Activated T-cell treated with anti-CD3 and anti-CD28 coated beads for 4 hours (primary cell): Measurements from ENCODE around the gene ARG2.
A peak's percentile ranks its signal among the peaks of the same experiment; 100 is the strongest.

Source experiments
- DNase-seq: peaks from one replicate; pipeline ENCODE4 v3.0.0-alpha.2; 2020

ARG2 gene

GRCh38 chr14:67641480-67641879 is 21.8 kb downstream of the ARG2 start:
- DNase-seq, result no peak

- no peak for DNase-seq
Measured at GRCh38 chr14:67641902-67642749, 22.4 kb downstream of the ARG2 start.

GRCh38 chr14:67643713-67644112 is 24.0 kb downstream of the ARG2 start:
- no peak for DNase-seq

- DNase-seq, result no peak
Measured at GRCh38 chr14:67644428-67644827, 24.7 kb downstream of the ARG2 start.

GRCh38 chr14:67645414-67645813 is 25.7 kb downstream of the ARG2 start:
- no peak for DNase-seq

GRCh38 chr14:67646131-67646530 is 26.4 kb downstream of the ARG2 start:
- DNase-seq, result no peak

- DNase-seq, result no peak
Measured at GRCh38 chr14:67650151-67650550, 30.4 kb downstream of the ARG2 start.

GRCh38 chr14:67650694-67651093 is 31.0 kb downstream of the ARG2 start:
- no peak for DNase-seq

- no peak for DNase-seq
Measured at GRCh38 chr14:67652189-67652588, 32.5 kb downstream of the ARG2 start.

- DNase-seq, result no peak
Measured at GRCh38 chr14:67653651-67654280, 34.0 kb downstream of the ARG2 start.

GRCh38 chr14:67663633-67664032 is 43.9 kb downstream of the ARG2 start:
- DNase-seq, result no peak

- no peak for DNase-seq
Measured at GRCh38 chr14:67665868-67666267, 46.1 kb downstream of the ARG2 start.

- DNase-seq, result peak; percentile 11
Measured at GRCh38 chr14:67666750-67667449, 47.2 kb downstream of the ARG2 start.

GRCh38 chr14:67668559-67668958 is 48.8 kb downstream of the ARG2 start:
- no peak for DNase-seq

- DNase-seq, result no peak
Measured at GRCh38 chr14:67673451-67673850, 53.7 kb downstream of the ARG2 start.

- peak; percentile 39 for DNase-seq
Measured at GRCh38 chr14:67674139-67674479, 54.4 kb downstream of the ARG2 start.

- DNase-seq, result peak; percentile 65
Measured at GRCh38 chr14:67674480-67675218, 54.9 kb downstream of the ARG2 start, which contains the start of gene VTI1B. Gene VTI1B (minus strand): TSS chr14:67674632. CDS start chr14:67674489, 143 bp downstream.

- no peak for DNase-seq
Measured at GRCh38 chr14:67675219-67675582, 55.5 kb downstream of the ARG2 start.

GRCh38 chr14:67679006-67679405 is 59.3 kb downstream of the ARG2 start:
- no peak for DNase-seq

GRCh38 chr14:67680121-67680602 is 60.4 kb downstream of the ARG2 start:
- no peak for DNase-seq

GRCh38 chr14:67680941-67681340 is 61.2 kb downstream of the ARG2 start:
- no peak for DNase-seq

- DNase-seq, result no peak
Measured at GRCh38 chr14:67683842-67684241, 64.1 kb downstream of the ARG2 start.

- DNase-seq, result no peak
Measured at GRCh38 chr14:67690011-67690410, 70.3 kb downstream of the ARG2 start.
